Neural crest cell (in vitro differentiated cells): ENCODE measurements around the gene MXD4. TPM values are rescaled to one million over a fixed set of nuclear protein-coding genes. Genes with fewer than 3 reads are reported as not detected.
"Not testable (repeated sequence)": the region's sequence is repeated elsewhere in the genome, so short reads cannot be mapped to it uniquely, and the experiment has no call there.

Experiments used
- DNase-seq: peaks from one replicate; pipeline ENCODE4 v3.0.0; 2021; ENCODE audit warnings: low read depth, mixed read lengths, low spot score
- H3K27ac Mint-ChIP-seq: one replicate; pipeline ENCODE4 v1.8.0; 2021; ENCODE audit warnings: mild to moderate bottlenecking, mixed read lengths; ENCODE audit not compliant: unreplicated experiment
- H3K27me3 Mint-ChIP-seq: 2 replicates; pipeline ENCODE4 v1.8.0; 2021; ENCODE audit warnings: low read depth, mild to moderate bottlenecking, mixed read lengths
- H3K36me3 Mint-ChIP-seq: 2 replicates; pipeline ENCODE4 v1.8.0; 2021; ENCODE audit warnings: low read depth, mild to moderate bottlenecking, mixed read lengths
- H3K4me1 Mint-ChIP-seq: 2 replicates; pipeline ENCODE4 v1.8.0; 2021; ENCODE audit warnings: mixed read lengths
- H3K4me3 Mint-ChIP-seq: one replicate; pipeline ENCODE4 v1.8.0; 2021; ENCODE audit warnings: mild to moderate bottlenecking, mixed read lengths
- H3K9me3 Mint-ChIP-seq: 2 replicates; pipeline ENCODE4 v1.8.0; 2021; ENCODE audit warnings: mixed read lengths
- CTCF ChIP-seq: fragments of 200-600 bp; sonication (generic); conservative IDR thresholded peaks from 2 replicates; pipeline ENCODE4 v1.5.0; 2021; ENCODE audit warnings: antibody characterized with exemption, mild to moderate bottlenecking
- total RNA-seq: library from RNA; stranded (reverse); gene quantifications from 2 replicates; pipeline ENCODE4 v1.2.1, GENCODE V29; 2021

MXD4 gene
- total RNA-seq, 1 donor from 2014 or later, result 54.3 TPM

GRCh38 chr4:2212831-2213230 lies 49.1 kb downstream of the MXD4 start:
- Mint-ChIP-seq H3K27ac (no peak overlapping the region), H3K4me1 (no peaks in the 10 kb centered on the region), H3K36me3 (no peaks in the 10 kb centered on the region), H3K4me3 (no peak overlapping the region), H3K27me3 (no peaks in the 10 kb centered on the region), H3K9me3 (no peaks in the 10 kb centered on the region)
- no peak for DNase-seq
- no peak for TF ChIP-seq CTCF

GRCh38 chr4:2202789-2203188 lies 59.1 kb downstream of the MXD4 start:
- H3K27ac Mint-ChIP-seq, H3K36me3 Mint-ChIP-seq, DNase-seq, H3K9me3 Mint-ChIP-seq, H3K4me3 Mint-ChIP-seq, H3K27me3 Mint-ChIP-seq, H3K4me1 Mint-ChIP-seq: not testable (repeated sequence)

Other genes starting within 250 kb of the MXD4 start
- 18.8 and 19.5 TPM in 2 replicates for gene NAT8L, start 202.8 kb downstream of the MXD4 start, total RNA-seq
- gene HAUS3, start 20.0 kb downstream of the MXD4 start, total RNA-seq, result 26.1 and 26.9 TPM in 2 replicates
- 4.0 and 5.6 TPM in 2 replicates for gene POLN, start 20.0 kb downstream of the MXD4 start, total RNA-seq
- gene ZFYVE28, start 156.5 kb upstream of the MXD4 start, total RNA-seq, result 1.2 and 1.4 TPM in 2 replicates
- gene CFAP99, start 156.8 kb upstream of the MXD4 start, total RNA-seq, result not detected in 2 replicates
- 74.2 and 76.4 TPM in 2 replicates for gene RNF4, start 207.0 kb upstream of the MXD4 start, total RNA-seq